ENCODE measurements around the gene NHS.

- TF ChIP-seq CTCF (IDR thresholded peaks at IDR 0.05) (no peak), POLR2A (IDR thresholded peaks at IDR 0.05) (no peak)
Observed at GRCh38 chrX:17380221-17380620, 5.2 kb downstream of the NHS start.
